Suprapubic skin (tissue), 3 donors: ENCODE results near the gene RAB10.

Source experiments
- EP300 ChIP-seq: sonication (generic); formaldehyde crosslinking; IDR thresholded peaks from one replicate; pipeline ENCODE4 v1.6.1; 2017; ENCODE audit warnings: antibody characterized with exemption
- POLR2A ChIP-seq, 2 donors: fragments of 450-650 bp; IDR thresholded peaks; one replicate each; pipeline ENCODE4 v1.6.1; 2017; ENCODE audit warnings: antibody characterized with exemption in 2 of 2, mild to moderate bottlenecking in 2 of 2, moderate library complexity in 2 of 2
- TF ChIP-seq, protein P1 (sequence below), 2 donors: fragments of 200-600 bp in 1 of 2; fragments of 450-650 bp in 1 of 2; sonication (generic) in 1 of 2; IDR thresholded peaks; one replicate each; pipeline ENCODE4 v1.5.1; 2016 to 2019; ENCODE audit warnings: antibody characterized with exemption in 2 of 2, mild to moderate bottlenecking in 1 of 2, moderate library complexity in 1 of 2

- TF ChIP-seq POLR2A (IDR thresholded peaks at IDR 0.05) (no peak), EP300 (no peak)
- TF ChIP-seq, protein P1, sequence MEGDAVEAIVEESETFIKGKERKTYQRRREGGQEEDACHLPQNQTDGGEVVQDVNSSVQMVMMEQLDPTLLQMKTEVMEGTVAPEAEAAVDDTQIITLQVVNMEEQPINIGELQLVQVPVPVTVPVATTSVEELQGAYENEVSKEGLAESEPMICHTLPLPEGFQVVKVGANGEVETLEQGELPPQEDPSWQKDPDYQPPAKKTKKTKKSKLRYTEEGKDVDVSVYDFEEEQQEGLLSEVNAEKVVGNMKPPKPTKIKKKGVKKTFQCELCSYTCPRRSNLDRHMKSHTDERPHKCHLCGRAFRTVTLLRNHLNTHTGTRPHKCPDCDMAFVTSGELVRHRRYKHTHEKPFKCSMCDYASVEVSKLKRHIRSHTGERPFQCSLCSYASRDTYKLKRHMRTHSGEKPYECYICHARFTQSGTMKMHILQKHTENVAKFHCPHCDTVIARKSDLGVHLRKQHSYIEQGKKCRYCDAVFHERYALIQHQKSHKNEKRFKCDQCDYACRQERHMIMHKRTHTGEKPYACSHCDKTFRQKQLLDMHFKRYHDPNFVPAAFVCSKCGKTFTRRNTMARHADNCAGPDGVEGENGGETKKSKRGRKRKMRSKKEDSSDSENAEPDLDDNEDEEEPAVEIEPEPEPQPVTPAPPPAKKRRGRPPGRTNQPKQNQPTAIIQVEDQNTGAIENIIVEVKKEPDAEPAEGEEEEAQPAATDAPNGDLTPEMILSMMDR (IDR thresholded peaks at IDR 0.05): no peak
These were observed 42.2 kb downstream of the RAB10 start for GRCh38 chr2:26076001-26076587.
